ENCODE measurements around the gene PAQR9. TPM values are rescaled to one million over a fixed set of nuclear protein-coding genes. Genes with fewer than 3 reads are reported as not detected.

PAQR9 gene
- total RNA-seq, 4 donors from 2014 or later = not detected

DNA sequence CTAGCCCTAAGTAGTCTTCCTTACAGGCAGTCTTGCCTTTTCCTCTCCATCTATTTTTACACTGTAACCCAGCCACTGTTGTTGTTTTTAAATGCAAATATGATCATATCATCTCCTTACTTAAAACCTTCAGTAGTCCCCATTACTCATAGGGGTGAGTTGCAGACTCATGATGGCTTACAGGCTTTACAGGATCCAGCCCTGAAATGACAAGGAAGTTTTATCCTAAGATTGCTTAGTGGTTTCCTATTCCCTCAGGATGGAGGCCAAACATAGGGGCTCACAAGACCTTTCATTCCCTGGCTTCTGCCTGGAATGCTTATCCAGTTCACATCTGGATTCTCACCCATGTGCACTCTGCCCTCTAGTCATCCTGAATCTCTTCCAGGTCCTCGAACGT is 46.9 kb downstream of the PAQR9 start:
- WGBS, 2 donors = 51 to 63% methylated on average over 2 of the region's 2 CpGs
- H3K4me3 ChIP-seq (ENCODE audit: low read depth, poor library complexity, severe bottlenecking) = no peak overlapping the region
- intact Hi-C loops (cut with DNase I; ENCODE audit: low total_unique reads) = no loop called here
- TF ChIP-seq POLR2A (IDR thresholded peaks at IDR 0.05) = no peak
- TF ChIP-seq, protein P1, sequence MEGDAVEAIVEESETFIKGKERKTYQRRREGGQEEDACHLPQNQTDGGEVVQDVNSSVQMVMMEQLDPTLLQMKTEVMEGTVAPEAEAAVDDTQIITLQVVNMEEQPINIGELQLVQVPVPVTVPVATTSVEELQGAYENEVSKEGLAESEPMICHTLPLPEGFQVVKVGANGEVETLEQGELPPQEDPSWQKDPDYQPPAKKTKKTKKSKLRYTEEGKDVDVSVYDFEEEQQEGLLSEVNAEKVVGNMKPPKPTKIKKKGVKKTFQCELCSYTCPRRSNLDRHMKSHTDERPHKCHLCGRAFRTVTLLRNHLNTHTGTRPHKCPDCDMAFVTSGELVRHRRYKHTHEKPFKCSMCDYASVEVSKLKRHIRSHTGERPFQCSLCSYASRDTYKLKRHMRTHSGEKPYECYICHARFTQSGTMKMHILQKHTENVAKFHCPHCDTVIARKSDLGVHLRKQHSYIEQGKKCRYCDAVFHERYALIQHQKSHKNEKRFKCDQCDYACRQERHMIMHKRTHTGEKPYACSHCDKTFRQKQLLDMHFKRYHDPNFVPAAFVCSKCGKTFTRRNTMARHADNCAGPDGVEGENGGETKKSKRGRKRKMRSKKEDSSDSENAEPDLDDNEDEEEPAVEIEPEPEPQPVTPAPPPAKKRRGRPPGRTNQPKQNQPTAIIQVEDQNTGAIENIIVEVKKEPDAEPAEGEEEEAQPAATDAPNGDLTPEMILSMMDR (IDR thresholded peaks at IDR 0.05) = no peak
- DNase-seq (ENCODE audit: low spot score in 2 of 2) = no peak

DNA sequence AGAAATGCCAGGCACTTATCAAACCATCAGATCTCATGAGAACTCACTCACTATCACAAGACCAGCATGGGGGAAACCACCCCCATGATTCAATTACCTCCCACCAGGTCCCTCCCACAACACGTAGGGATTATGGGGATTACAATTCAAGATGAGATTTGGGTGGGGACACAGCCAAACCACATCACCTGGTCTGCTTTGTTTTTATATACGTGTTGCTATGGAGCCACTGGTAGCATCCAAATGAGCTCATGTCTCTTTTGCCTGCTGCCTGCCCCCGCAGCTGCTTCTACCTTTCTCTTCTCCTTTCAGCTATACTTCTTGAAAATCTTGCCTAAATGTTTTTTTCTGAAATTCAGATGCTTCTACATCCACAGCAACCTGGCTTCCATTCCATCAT is 47.8 kb downstream of the PAQR9 start:
- H3K4me3 ChIP-seq (ENCODE audit: low read depth, poor library complexity, severe bottlenecking) = no peak overlapping the region
- no peak for DNase-seq (ENCODE audit: low spot score in 2 of 2)
- no peak for TF ChIP-seq POLR2A (IDR thresholded peaks at IDR 0.05)
- TF ChIP-seq, protein P1 (IDR thresholded peaks at IDR 0.05) = no peak
- 73 to 89% methylated on average over 3 of the region's 3 CpGs for WGBS, 2 donors
- intact Hi-C loops (cut with DNase I; ENCODE audit: low total_unique reads) = no loop called here

DNA sequence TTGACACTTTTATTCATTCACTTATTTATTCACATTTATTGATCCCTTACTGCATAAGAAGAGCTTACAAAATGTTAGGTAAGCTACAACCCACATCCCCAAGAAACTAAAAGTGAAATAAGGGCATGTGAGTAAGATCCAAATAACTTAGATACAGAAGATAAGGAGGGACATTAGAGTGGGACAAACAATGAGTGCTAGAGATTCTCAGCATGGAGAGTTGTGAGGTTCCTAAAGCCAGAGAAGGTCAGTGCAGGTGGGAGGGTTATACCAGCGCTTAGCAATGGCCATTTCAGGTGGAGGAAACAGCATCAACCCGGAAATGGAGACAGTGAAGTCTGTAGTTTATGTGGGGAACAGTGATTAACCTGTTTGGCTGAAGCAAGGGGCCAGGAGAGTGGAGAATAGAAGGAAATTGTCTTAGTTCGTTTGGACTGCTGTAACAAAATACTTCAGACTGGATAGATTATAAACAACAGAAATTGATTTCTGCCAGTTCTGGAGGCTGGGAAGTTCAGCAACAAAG is 49.1 kb downstream of the PAQR9 start:
- WGBS, 2 donors = 48 to 52% methylated on average over 3 of the region's 3 CpGs
- TF ChIP-seq, protein P1 (IDR thresholded peaks at IDR 0.05) = no peak
- TF ChIP-seq POLR2A (IDR thresholded peaks at IDR 0.05) = no peak
- intact Hi-C loops (cut with DNase I; ENCODE audit: low total_unique reads) = no loop called here
- no peak for DNase-seq (ENCODE audit: low spot score in 2 of 2)
- no peak overlapping the region for H3K4me3 ChIP-seq (ENCODE audit: low read depth, poor library complexity, severe bottlenecking)

DNA sequence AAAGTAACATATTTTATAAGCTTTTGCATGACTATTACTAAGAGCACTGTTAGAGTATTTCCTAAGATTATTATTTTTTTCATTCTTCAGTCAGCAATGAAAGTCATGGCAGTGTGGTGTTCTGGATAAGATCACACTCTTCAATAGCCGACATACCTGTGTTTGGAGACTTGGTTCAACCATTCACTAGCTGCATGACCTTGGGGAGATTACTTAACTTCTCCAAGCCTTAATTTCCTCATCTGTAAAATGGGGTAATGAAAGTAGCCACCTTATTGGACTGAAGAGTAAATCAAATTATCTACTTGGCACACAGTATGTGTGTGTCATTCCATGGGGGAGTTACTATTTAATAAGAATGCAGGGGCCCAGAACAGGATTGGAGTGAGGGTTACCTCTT is 50.0 kb downstream of the PAQR9 start:
- no peak for DNase-seq (ENCODE audit: low spot score in 2 of 2)
- no peak overlapping the region for H3K4me3 ChIP-seq (ENCODE audit: low read depth, poor library complexity, severe bottlenecking)
- 81 to 91% methylated on average over 1 of the region's 1 CpG for WGBS, 2 donors
- no peak for TF ChIP-seq POLR2A (IDR thresholded peaks at IDR 0.05)
- TF ChIP-seq, protein P1 (IDR thresholded peaks at IDR 0.05) = no peak
- intact Hi-C loops (cut with DNase I; ENCODE audit: low total_unique reads) = no loop called here

DNA sequence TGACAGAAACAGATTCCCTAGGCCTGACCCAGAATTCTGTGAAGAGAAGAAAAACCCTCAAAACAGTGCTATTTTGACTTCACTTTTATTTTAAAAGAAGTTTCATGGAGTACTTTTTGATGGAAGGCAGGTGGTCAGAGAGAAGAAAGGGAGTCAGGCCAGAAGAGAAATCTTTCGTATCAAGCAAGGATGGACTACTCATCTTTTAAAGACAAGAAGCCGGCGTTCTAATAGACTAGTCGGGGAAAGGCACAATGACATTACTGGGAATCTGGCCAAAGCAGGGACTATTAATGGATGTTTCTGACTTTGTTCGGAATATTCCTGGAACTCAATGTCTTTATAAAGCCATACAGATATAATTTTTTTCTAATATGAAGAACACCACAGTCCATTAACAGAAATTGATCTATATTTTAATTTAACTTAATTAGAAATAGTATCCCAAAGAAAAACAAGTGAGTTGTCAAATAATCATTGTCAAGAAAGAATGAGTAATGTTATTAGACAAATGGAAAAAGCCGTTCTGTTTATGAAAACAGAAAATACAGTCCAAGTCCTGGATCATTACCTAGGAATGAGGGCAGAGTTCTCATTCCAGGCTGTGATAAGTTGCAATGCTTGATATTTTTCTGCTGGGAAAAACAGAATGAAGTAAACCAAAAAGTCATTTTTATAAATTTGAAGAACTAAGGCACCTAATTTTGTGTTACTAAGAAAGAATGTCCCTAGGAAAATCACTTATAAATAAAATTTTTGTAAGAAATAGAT is 50.9 kb downstream of the PAQR9 start:
- 55 to 60% methylated on average over 6 of the region's 6 CpGs for WGBS, 2 donors
- DNase-seq (ENCODE audit: low spot score in 2 of 2) = no peak
- TF ChIP-seq, protein P1 (IDR thresholded peaks at IDR 0.05) = no peak
- no peak for TF ChIP-seq POLR2A (IDR thresholded peaks at IDR 0.05)
- H3K4me3 ChIP-seq (ENCODE audit: low read depth, poor library complexity, severe bottlenecking) = no peak overlapping the region
- intact Hi-C loops (cut with DNase I; ENCODE audit: low total_unique reads) = no loop called here

Other genes with a start within 250 kb of the PAQR9 start
- gene TRPC1, start 239.6 kb downstream of the PAQR9 start, total RNA-seq = 1 to 10 TPM; 2.7 to 5.5 (median 4.7) TPM
- gene PCOLCE2, start 74.6 kb downstream of the PAQR9 start, total RNA-seq = 10 to 100 TPM; 10.4 to 17.1 (median 12.8) TPM
- gene U2SURP, start 37.9 kb upstream of the PAQR9 start, total RNA-seq = 10 to 100 TPM; 39.3 to 63.3 (median 47.1) TPM
- gene CHST2, start 156.1 kb upstream of the PAQR9 start, total RNA-seq = 10 to 100 TPM in 1 of 4 donors, 1 to 10 TPM in 3; 2.2 to 14.7 (median 4.4) TPM

Data from lower leg skin (tissue), 4 donors.